Brain microvascular endothelial cell (primary cell): ENCODE measurements around the gene SLCO4A1.

Experiments
- DNase-seq: peaks from one replicate; pipeline ENCODE4 v3.0.0-alpha.2; 2020
- H3K27ac ChIP-seq: fragments of 250-450 bp; sonication (Bioruptor Pico); 2 replicates; pipeline ENCODE4 v1.5.1; 2020; ENCODE audit warnings: mild to moderate bottlenecking, moderate library complexity
- H3K27me3 ChIP-seq: fragments of 250-450 bp; sonication (Bioruptor Pico); replicated peaks from 2 replicates; pipeline ENCODE4 v1.5.1; 2020; ENCODE audit warnings: mild to moderate bottlenecking
- H3K36me3 ChIP-seq: fragments of 250-450 bp; sonication (Bioruptor Pico); replicated peaks from 2 replicates; pipeline ENCODE4 v1.5.1; 2020; ENCODE audit warnings: mild to moderate bottlenecking
- H3K4me3 ChIP-seq: 2 replicates; pipeline ENCODE4 v1.5.1; 2011; ENCODE audit warnings: low read depth, mild to moderate bottlenecking, control low read depth, low read length, moderate library complexity
- CTCF ChIP-seq: IDR thresholded peaks from 2 replicates; pipeline ENCODE4 v1.5.1; 2011; ENCODE audit warnings: low read depth, mild to moderate bottlenecking, moderate library complexity, low read length, control low read depth, inconsistent platforms; ENCODE audit errors: missing control alignments
- in situ Hi-C: cut with HindIII; loops from 2 replicates; pipeline ENCODE4 v1.10.0; 2017; ENCODE audit warnings: low sequenced_read_pairs, low pct_ligation_motif_present

SLCO4A1 gene

DNA sequence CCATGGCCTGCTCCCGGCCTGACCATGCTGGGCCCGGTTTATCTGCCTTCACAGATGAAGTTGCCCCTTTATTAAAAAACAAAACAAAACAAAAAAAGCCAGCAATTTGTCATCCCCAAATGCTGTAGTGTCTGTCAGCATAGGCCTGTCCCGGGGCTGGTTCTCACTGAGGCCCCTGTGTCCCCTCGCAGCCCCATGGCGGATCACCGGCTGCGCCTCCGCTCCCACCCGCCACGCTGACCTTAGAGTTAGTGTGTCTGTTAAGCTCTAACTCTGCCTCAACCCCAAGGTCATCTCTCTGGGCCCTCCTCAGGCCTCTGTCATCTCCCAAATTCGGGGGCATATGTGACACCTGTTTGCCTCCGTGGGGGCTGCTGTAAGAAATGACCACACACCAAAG, 11.1 kb downstream of the SLCO4A1 start:
- in situ Hi-C loops = no loop called here
- no peaks in the 10 kb centered on the region for H3K36me3 ChIP-seq
- no peak overlapping the region for H3K27ac ChIP-seq
- DNase-seq = no peak
- no peak for TF ChIP-seq CTCF
- no peaks in the 10 kb centered on the region for H3K27me3 ChIP-seq
- no peak overlapping the region for H3K4me3 ChIP-seq

DNA sequence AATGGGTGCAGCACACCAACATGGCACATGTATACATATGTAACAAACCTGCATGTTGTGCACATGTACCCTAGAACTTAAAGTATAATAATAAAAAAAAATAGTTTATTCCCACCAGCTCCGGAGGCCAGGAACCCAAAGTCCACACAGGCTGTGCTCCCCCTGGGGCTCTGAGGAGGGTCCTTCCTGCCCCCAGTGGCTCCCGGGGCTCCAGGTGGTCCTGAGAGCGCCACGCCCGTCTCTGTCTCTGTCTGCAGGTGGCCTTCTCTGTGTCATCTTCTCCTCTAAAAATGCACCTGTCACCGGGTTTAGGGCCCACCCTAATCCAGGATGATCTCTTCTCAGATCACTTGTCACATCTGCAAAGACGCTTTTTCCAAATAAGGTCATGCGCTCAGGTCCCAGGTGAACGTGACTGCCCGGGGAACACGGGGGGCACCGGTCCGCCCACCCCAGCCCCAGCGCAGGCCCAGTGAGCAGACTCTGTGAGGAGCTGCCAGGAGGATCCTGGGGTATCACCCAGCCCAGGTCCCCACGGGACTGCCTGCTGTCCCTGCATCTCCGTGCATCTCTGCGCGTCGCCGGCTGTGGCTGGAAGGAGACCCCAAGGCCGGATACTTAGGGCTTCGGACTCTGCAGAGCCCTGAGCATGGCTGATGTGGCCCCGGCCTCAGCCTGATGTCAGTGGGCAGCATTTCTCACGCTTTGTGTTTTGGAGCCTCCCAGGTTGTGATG, 11.8 kb downstream of the SLCO4A1 start:
- in situ Hi-C loops = no loop called here
- Histone ChIP-seq H3K27me3 (no peaks in the 10 kb centered on the region), H3K36me3 (no peaks in the 10 kb centered on the region), H3K27ac (no peak overlapping the region), H3K4me3 (no peak overlapping the region)
- TF ChIP-seq CTCF = no peak
- no peak for DNase-seq

- Histone ChIP-seq H3K36me3 (no peaks in the 10 kb centered on the region), H3K4me3 (no peak overlapping the region), H3K27ac (no peak overlapping the region), H3K27me3 (no peaks in the 10 kb centered on the region)
- TF ChIP-seq CTCF = no peak
- DNase-seq = no peak
- in situ Hi-C loops = no loop called here
Measured at GRCh38 chr20:62655282-62656196, 13.2 kb downstream of the SLCO4A1 start.

DNA sequence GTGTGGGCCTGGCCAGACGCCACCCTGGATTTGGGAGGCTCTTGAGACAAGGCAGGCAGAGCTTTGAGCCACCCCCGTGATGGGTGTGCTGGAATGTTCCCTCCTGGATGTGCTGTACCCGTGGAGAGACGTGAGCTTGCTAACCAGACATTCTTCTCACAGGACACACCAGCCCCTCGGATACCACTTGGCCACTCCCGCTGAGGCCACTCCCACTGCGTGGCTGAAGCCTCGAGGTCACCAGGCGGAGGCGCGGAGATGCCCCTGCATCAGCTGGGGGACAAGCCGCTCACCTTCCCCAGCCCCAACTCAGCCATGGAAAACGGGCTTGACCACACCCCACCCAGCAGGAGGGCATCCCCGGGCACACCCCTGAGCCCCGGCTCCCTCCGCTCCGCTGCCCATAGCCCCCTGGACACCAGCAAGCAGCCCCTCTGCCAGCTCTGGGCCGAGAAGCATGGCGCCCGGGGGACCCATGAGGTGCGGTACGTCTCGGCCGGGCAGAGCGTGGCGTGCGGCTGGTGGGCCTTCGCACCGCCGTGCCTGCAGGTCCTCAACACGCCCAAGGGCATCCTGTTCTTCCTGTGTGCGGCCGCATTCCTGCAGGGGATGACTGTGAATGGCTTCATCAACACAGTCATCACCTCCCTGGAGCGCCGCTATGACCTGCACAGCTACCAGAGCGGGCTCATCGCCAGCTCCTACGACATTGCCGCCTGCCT, 14.1 kb downstream of the SLCO4A1 start:
- no peak overlapping the region for H3K4me3 ChIP-seq
- TF ChIP-seq CTCF = no peak
- no peaks in the 10 kb centered on the region for H3K27me3 ChIP-seq
- no peaks in the 10 kb centered on the region for H3K36me3 ChIP-seq
- no peak for DNase-seq
- H3K27ac ChIP-seq = no peak overlapping the region
- in situ Hi-C loops = no loop called here

- Histone ChIP-seq H3K27ac (no peak overlapping the region), H3K27me3 (no peaks in the 10 kb centered on the region), H3K36me3 (no peaks in the 10 kb centered on the region), H3K4me3 (no peak overlapping the region)
- no peak for TF ChIP-seq CTCF
- in situ Hi-C loops = no loop called here
- DNase-seq = no peak
Measured at GRCh38 chr20:62656919-62657588, 14.8 kb downstream of the SLCO4A1 start.
